CD4-positive, alpha-beta T cell (primary cell): ENCODE data around the gene JAZF1. TPM values are rescaled to one million over a fixed set of nuclear protein-coding genes. Genes with fewer than 3 reads are reported as not detected.

Source experiments
- ATAC-seq: fragments of 200-7000 bp; cut with Tn5 transposase; one replicate; pipeline ENCODE4 v1.10.0; 2022; ENCODE audit warnings: mild to moderate bottlenecking; ENCODE audit not compliant: poor library complexity
- CTCF ChIA-PET: fragments of 350-600 bp; sonication (Branson Sonifier 250); formaldehyde crosslinking; loops from one replicate; lab custom pipeline; 2021; ENCODE audit warnings: antibody characterized with exemption, inconsistent platforms; lab: Charles Lee
- POLR2A ChIA-PET: fragments of 350-600 bp; sonication (Branson Sonifier 250); formaldehyde crosslinking; loops from one replicate; lab custom pipeline; 2021; ENCODE audit warnings: antibody characterized with exemption, inconsistent platforms; lab: Charles Lee
- DNase-seq, 14 experiments: peaks; one replicate each; pipeline ENCODE4 v3.0.0-alpha.2; 2013 to 2020; ENCODE audit warnings: mixed read lengths in 2 of 14
- H3K27ac ChIP-seq, 2 donors: one replicate each; pipeline versions ENCODE4 v1.5.1 to v1.7.0; 2013; ENCODE audit warnings: low read length in 2 of 2, low read depth in 1 of 2, mild to moderate bottlenecking in 1 of 2
- H3K27me3 ChIP-seq, 2 experiments: 1 replicate in 1 of 2; 2 replicates in 1 of 2; pipeline versions ENCODE4 v1.6.1 to v1.7.0; 2013; ENCODE audit warnings: low read length in 2 of 2, control low read depth in 1 of 2, mild to moderate bottlenecking in 1 of 2, moderate library complexity in 1 of 2; ENCODE audit not compliant: insufficient read depth in 2 of 2, control insufficient read depth in 1 of 2
- H3K36me3 ChIP-seq: one replicate; pipeline ENCODE4 v1.6.1; 2013; ENCODE audit warnings: low read length, control low read depth; ENCODE audit not compliant: insufficient read depth
- H3K4me1 ChIP-seq: one replicate; pipeline ENCODE4 v1.6.1; 2013; ENCODE audit warnings: low read length, control low read depth; ENCODE audit not compliant: insufficient read depth
- H3K4me3 ChIP-seq: one replicate; pipeline ENCODE4 v1.5.1; 2013; ENCODE audit warnings: mild to moderate bottlenecking, low read length, moderate library complexity
- H3K9me3 ChIP-seq, 2 experiments: 1 replicate in 1 of 2; 2 replicates in 1 of 2; pipeline versions ENCODE4 v1.6.1 to v1.7.0; 2013; ENCODE audit warnings: low read length in 2 of 2, mild to moderate bottlenecking in 2 of 2, control low read depth in 1 of 2, moderate library complexity in 1 of 2; ENCODE audit not compliant: control insufficient read depth in 1 of 2, insufficient read depth in 1 of 2
- H3K27ac Mint-ChIP-seq: one replicate; pipeline ENCODE4 v1.8.0; 2020; ENCODE audit warnings: mixed read lengths
- H3K27me3 Mint-ChIP-seq: one replicate; pipeline ENCODE4 v1.8.0; 2021; ENCODE audit warnings: mixed read lengths
- H3K36me3 Mint-ChIP-seq: one replicate; pipeline ENCODE4 v1.8.0; 2021; ENCODE audit warnings: low read depth, mixed read lengths
- H3K4me1 Mint-ChIP-seq: one replicate; pipeline ENCODE4 v1.8.0; 2021; ENCODE audit warnings: low read depth, mixed read lengths
- H3K4me3 Mint-ChIP-seq: one replicate; pipeline ENCODE4 v1.8.0; 2020; ENCODE audit warnings: mild to moderate bottlenecking, mixed read lengths
- H3K9me3 Mint-ChIP-seq: one replicate; pipeline ENCODE4 v1.8.0; 2020; ENCODE audit warnings: mixed read lengths
- CTCF ChIP-seq: fragments of 200-600 bp; IDR thresholded peaks from one replicate; pipeline ENCODE4 v1.8.0; 2022; ENCODE audit warnings: antibody characterized with exemption, mild to moderate bottlenecking
- intact Hi-C, 2 experiments: fragments of 100-400 bp; cut with DNase I in 1 of 2; cut with micrococcal nuclease in 1 of 2; formaldehyde crosslinking; loops; one replicate each; pipeline versions ENCODE4 v1.15.1 to v1.9.0; 2023 to 2025; cut with DNase I, micrococcal nuclease
- total RNA-seq, 174 experiments: library from RNA in 2 of 174; stranded (reverse) in 2 of 174; gene quantifications; one replicate each; pipeline ENCODE4 v1.2.3 and lab custom pipeline; 2021 to 2026

JAZF1 gene
- total RNA-seq, 2 experiments from 2014 or later, result 9.9 to 11.1 TPM

- ChIA-PET POLR2A (no interaction called here), CTCF (interaction anchor here (0.7 kb wide), 1 partner anchor 243 kb away, joined by 3 read pairs; no protein-coding TSS in a partner anchor)
- Mint-ChIP-seq H3K4me3 (no peak overlapping the region), H3K36me3 (no peaks in the 10 kb centered on the region), H3K27ac (no peak overlapping the region), H3K27me3 (no peaks in the 10 kb centered on the region), H3K9me3 (no peaks in the 10 kb centered on the region), H3K4me1 (no peaks in the 10 kb centered on the region)
- Histone ChIP-seq H3K9me3 (no peaks in the 10 kb centered on the region), H3K4me3 (no peak overlapping the region), H3K4me1 (peaks cover 4% of the 10 kb centered on the region), H3K36me3 (no peaks in the 10 kb centered on the region), H3K27me3 (no peaks in the 10 kb centered on the region), H3K27ac (no peak overlapping the region)
- no peak for TF ChIP-seq CTCF
- DNase-seq (no peak), ATAC-seq (no peak)
- intact Hi-C loops, result no loop called here
Measured at GRCh38 chr7:28067171-28067570, 113.4 kb downstream of the JAZF1 start.

- Mint-ChIP-seq H3K9me3 (no peaks in the 10 kb centered on the region), H3K4me3 (no peak overlapping the region), H3K27ac (no peak overlapping the region), H3K27me3 (no peaks in the 10 kb centered on the region), H3K36me3 (no peaks in the 10 kb centered on the region), H3K4me1 (no peaks in the 10 kb centered on the region)
- no peaks in the 10 kb centered on the region for H3K27me3 ChIP-seq
- H3K4me1 ChIP-seq, result peaks cover 4% of the 10 kb centered on the region
- H3K36me3 ChIP-seq, result no peaks in the 10 kb centered on the region
- no peak overlapping the region for H3K27ac ChIP-seq
- no peak for ATAC-seq
- no peak overlapping the region for H3K4me3 ChIP-seq
- ChIA-PET CTCF (no interaction called here), POLR2A (no interaction called here)
- no peak for TF ChIP-seq CTCF
- intact Hi-C loops, result no loop called here
- no peak for DNase-seq
- no peaks in the 10 kb centered on the region for H3K9me3 ChIP-seq
Measured at GRCh38 chr7:28065721-28066285, 114.8 kb downstream of the JAZF1 start.

GRCh38 chr7:28065308-28065707 is 115.3 kb downstream of the JAZF1 start:
- no peaks in the 10 kb centered on the region for H3K27me3 ChIP-seq
- no peak overlapping the region for H3K27ac Mint-ChIP-seq
- H3K27ac ChIP-seq, result no peak overlapping the region
- intact Hi-C loops, result no loop called here
- H3K27me3 Mint-ChIP-seq, result no peaks in the 10 kb centered on the region
- CTCF ChIA-PET, result no interaction called here
- POLR2A ChIA-PET, result no interaction called here
- ATAC-seq (no peak), DNase-seq (no peak)
- no peaks in the 10 kb centered on the region for H3K36me3 Mint-ChIP-seq
- H3K4me1 Mint-ChIP-seq, result no peaks in the 10 kb centered on the region
- TF ChIP-seq CTCF, result no peak
- no peaks in the 10 kb centered on the region for H3K9me3 Mint-ChIP-seq
- H3K9me3 ChIP-seq, result no peaks in the 10 kb centered on the region
- H3K36me3 ChIP-seq, result no peaks in the 10 kb centered on the region
- H3K4me1 ChIP-seq, result peaks cover 4% of the 10 kb centered on the region
- H3K4me3 ChIP-seq, result no peak overlapping the region
- no peak overlapping the region for H3K4me3 Mint-ChIP-seq
